GM19193 (cell line): ENCODE results near the gene RHBDD1.
A peak's percentile ranks its signal among the peaks of the same experiment; 100 is the strongest.

Experiments used
- POLR2A ChIP-seq: IDR thresholded peaks from 4 replicates; pipeline ENCODE4 v1.6.1; 2011; ENCODE audit not compliant: insufficient read depth, insufficient read length; ENCODE audit errors: extremely low read depth

Gene RHBDD1

GRCh38 chr2:226796840-226797288 lies 39.0 kb upstream of the RHBDD1 start:
- no peak for TF ChIP-seq POLR2A

GRCh38 chr2:226797289-226797988 lies 38.4 kb upstream of the RHBDD1 start:
- TF ChIP-seq POLR2A = no peak

GRCh38 chr2:226797989-226798421 lies 37.8 kb upstream of the RHBDD1 start:
- TF ChIP-seq POLR2A = no peak

GRCh38 chr2:226798422-226799210 lies 37.2 kb upstream of the RHBDD1 start:
- TF ChIP-seq POLR2A = no peak

GRCh38 chr2:226799211-226799975 lies 36.5 kb upstream of the RHBDD1 start, which contains the start of gene IRS1:
Gene IRS1 (minus strand): TSS chr2:226799820. CDS start chr2:226798738, 1,082 bp downstream.
- TF ChIP-seq POLR2A = no peak

- no peak for TF ChIP-seq POLR2A
These were observed 35.6 kb upstream of the RHBDD1 start for GRCh38 chr2:226799976-226800940.

GRCh38 chr2:226800941-226801784 lies 34.7 kb upstream of the RHBDD1 start:
- TF ChIP-seq POLR2A = peak; percentile 41

GRCh38 chr2:226802573-226802972 lies 33.3 kb upstream of the RHBDD1 start:
- TF ChIP-seq POLR2A = no peak

- TF ChIP-seq POLR2A = no peak
These were observed 32.4 kb upstream of the RHBDD1 start for GRCh38 chr2:226803410-226803809.

GRCh38 chr2:226813148-226813701 lies 22.6 kb upstream of the RHBDD1 start:
- no peak for TF ChIP-seq POLR2A

GRCh38 chr2:226818930-226819329 lies 16.9 kb upstream of the RHBDD1 start:
- no peak for TF ChIP-seq POLR2A

GRCh38 chr2:226825056-226825455 lies 10.8 kb upstream of the RHBDD1 start:
- TF ChIP-seq POLR2A = no peak

- TF ChIP-seq POLR2A = no peak
These were observed 7.7 kb upstream of the RHBDD1 start for GRCh38 chr2:226828191-226828590.
